Activated CD8-positive, alpha-beta T cell treated with anti-CD3 and anti-CD28 coated beads, Interleukin-2, amount 10 ng/mL, durations not matched to agents 7 days and 5 days (primary cell): ENCODE measurements around the gene ANKDD1B. TPM values are rescaled to one million over a fixed set of nuclear protein-coding genes. Genes with fewer than 3 reads are reported as not detected.
A peak's percentile ranks its signal among the peaks of the same experiment; 100 is the strongest.

ENCODE experiments used
- ATAC-seq: fragments of 150-1000 bp; cut with Tn5 transposase; one replicate; pipeline ENCODE4 v1.10.0; 2021; ENCODE audit warnings: moderate library complexity
- CTCF ChIA-PET: fragments of 350-600 bp; sonication (Branson Sonifier 250); formaldehyde crosslinking; loops from one replicate; lab custom pipeline; 2021; ENCODE audit warnings: antibody characterized with exemption; lab: Charles Lee
- POLR2A ChIA-PET: fragments of 350-600 bp; sonication (Branson Sonifier 250); formaldehyde crosslinking; loops from one replicate; lab custom pipeline; 2021; ENCODE audit warnings: antibody characterized with exemption; lab: Charles Lee
- DNase-seq: peaks from one replicate; pipeline ENCODE4 v3.0.0-alpha.2; 2020
- H3K27ac Mint-ChIP-seq: one replicate; pipeline ENCODE4 v1.8.0; 2021; ENCODE audit warnings: mild to moderate bottlenecking, mixed read lengths
- H3K27me3 Mint-ChIP-seq: one replicate; pipeline ENCODE4 v1.8.0; 2021; ENCODE audit warnings: low read depth, mixed read lengths
- H3K36me3 Mint-ChIP-seq: one replicate; pipeline ENCODE4 v1.8.0; 2021; ENCODE audit warnings: low read depth, mixed read lengths
- H3K4me1 Mint-ChIP-seq: one replicate; pipeline ENCODE4 v1.8.0; 2021; ENCODE audit warnings: low read depth, mixed read lengths
- H3K4me3 Mint-ChIP-seq: one replicate; pipeline ENCODE4 v1.8.0; 2021; ENCODE audit warnings: mild to moderate bottlenecking, mixed read lengths
- H3K9me3 Mint-ChIP-seq: one replicate; pipeline ENCODE4 v1.8.0; 2022; ENCODE audit warnings: mixed read lengths; ENCODE audit not compliant: insufficient read depth
- total RNA-seq, 2 experiments: library from RNA; stranded (reverse); gene quantifications; one replicate each; pipeline ENCODE4 v1.2.3, GENCODE V29; 2021

Gene ANKDD1B
- total RNA-seq, 2 experiments from 2014 or later, result 0.18 to 0.32 TPM

DNA sequence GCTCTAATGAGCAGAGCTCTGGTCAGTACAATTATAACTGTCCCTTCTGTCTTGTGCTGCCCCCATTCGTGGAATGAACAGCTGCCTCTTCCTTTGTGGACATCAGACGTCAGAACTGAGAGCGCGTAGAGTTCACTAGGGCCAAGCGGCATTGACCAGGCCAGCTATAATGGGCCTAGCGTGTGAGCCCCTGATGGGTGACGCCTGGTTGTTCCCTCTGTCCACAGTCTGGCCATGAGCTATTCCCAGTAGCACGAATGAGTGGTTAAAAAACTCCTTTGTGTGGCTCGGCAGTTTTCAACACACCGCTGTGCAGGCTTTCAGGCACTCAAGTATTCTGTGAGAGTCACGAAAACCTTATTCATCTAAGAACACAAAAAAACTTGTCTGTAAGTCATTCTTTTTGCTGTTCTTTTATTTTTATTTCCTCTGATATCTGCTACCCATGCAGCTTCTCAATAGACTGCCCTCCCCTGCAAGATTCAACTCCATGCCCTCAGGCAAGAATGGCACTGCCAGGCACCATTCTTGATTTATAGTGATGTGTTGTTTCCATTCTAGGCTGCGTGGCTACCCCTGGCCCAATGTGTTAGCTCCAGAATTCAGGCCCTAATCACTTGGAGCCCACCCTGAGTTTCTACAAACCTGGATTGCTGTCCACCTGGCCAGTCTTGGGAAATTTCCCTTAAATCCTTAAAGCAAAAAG lies 52.5 kb downstream of the ANKDD1B start:
- CTCF ChIA-PET, result no interaction called here

DNA sequence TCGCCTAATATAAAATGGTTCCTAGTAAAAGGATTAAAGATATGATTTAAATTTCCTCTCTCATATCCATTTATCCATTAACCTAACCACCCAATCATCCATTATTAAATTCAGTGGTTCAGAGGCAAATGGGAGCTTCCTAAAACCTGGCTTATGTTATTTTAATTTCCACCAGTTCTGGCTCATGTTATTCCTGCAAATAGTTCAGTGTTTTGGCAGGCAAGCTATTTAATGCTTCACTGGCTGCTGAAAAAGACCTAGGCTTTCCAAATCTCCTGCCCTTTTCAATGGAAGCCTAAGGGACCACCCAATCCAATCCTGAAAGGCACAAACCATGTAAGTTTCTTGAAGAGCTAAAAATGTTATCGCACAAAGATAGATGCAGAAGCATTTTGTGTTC lies 53.7 kb downstream of the ANKDD1B start:
- CTCF ChIA-PET, result interaction anchor here (0.8 kb wide), 1 partner anchor 12 kb away, joined by 3 read pairs; no protein-coding TSS in a partner anchor
- ATAC-seq, result no peak
- H3K27ac Mint-ChIP-seq, result no peak overlapping the region
- peaks cover 24% of the 10 kb centered on the region for H3K4me1 Mint-ChIP-seq
- H3K36me3 Mint-ChIP-seq, result peaks cover 4% of the 10 kb centered on the region
- H3K9me3 Mint-ChIP-seq, result no peaks in the 10 kb centered on the region
- no peak for DNase-seq
- H3K27me3 Mint-ChIP-seq, result no peaks in the 10 kb centered on the region
- no peak overlapping the region for H3K4me3 Mint-ChIP-seq
- POLR2A ChIA-PET, result no interaction called here

More for the DNA sequence above, 52.5 kb downstream of the ANKDD1B start:
- Mint-ChIP-seq H3K27me3 (no peaks in the 10 kb centered on the region), H3K27ac (no peak overlapping the region), H3K4me3 (no peak overlapping the region), H3K36me3 (no peaks in the 10 kb centered on the region), H3K9me3 (no peaks in the 10 kb centered on the region), H3K4me1 (peaks cover 13% of the 10 kb centered on the region)
- DNase-seq, result no peak
- no peak for ATAC-seq
- POLR2A ChIA-PET, result no interaction called here

DNA sequence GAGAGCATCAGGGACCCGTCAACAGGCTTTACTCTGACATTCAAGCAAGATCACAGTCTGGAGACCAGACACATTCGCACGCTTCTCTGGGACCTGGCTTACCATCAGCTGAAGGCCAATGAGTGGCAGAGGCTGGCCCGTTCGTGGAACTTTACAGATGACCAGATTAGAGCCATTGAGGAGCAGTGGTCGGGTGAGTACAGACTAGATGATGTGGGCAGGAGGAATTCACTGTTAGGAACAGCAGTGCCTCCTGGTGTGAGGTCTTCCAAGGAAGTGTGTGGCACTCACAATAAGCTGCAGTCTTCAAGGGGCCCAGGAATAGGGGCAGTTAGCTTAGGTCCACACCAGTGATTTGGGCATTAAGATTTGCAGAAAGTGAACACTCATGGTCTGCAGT lies 55.5 kb downstream of the ANKDD1B start:
- ATAC-seq (no peak), DNase-seq (no peak)
- no peaks in the 10 kb centered on the region for H3K9me3 Mint-ChIP-seq
- POLR2A ChIA-PET, result no interaction called here
- CTCF ChIA-PET, result no interaction called here
- peaks cover 14% of the 10 kb centered on the region for H3K36me3 Mint-ChIP-seq
- no peak overlapping the region for H3K27ac Mint-ChIP-seq
- H3K27me3 Mint-ChIP-seq, result no peaks in the 10 kb centered on the region
- peaks cover 21% of the 10 kb centered on the region for H3K4me1 Mint-ChIP-seq
- H3K4me3 Mint-ChIP-seq, result no peak overlapping the region

DNA sequence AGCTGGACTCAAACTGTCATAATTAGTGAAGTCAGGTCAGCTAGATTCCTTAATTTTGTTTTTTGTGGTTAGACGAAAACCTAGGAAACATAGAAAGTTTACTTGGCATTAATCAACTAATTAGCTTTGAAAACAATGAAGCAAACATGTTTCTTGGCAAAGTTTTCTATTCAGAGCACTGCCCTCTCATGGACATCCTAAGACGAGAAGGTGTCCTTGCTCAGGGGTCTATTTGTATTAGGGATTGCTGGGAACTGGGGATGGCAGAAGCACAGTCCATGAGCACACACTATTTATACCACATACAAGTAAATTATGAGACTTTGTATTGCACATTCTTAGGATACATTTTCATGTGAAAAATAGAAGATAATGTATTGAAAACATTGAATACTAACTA lies 56.3 kb downstream of the ANKDD1B start:
- H3K4me3 Mint-ChIP-seq, result no peak overlapping the region
- no peaks in the 10 kb centered on the region for H3K27me3 Mint-ChIP-seq
- no peak overlapping the region for H3K27ac Mint-ChIP-seq
- CTCF ChIA-PET, result no interaction called here
- ATAC-seq, result no peak
- peaks cover 21% of the 10 kb centered on the region for H3K4me1 Mint-ChIP-seq
- peaks cover 20% of the 10 kb centered on the region for H3K36me3 Mint-ChIP-seq
- DNase-seq, result no peak
- no peaks in the 10 kb centered on the region for H3K9me3 Mint-ChIP-seq
- POLR2A ChIA-PET, result no interaction called here

DNA sequence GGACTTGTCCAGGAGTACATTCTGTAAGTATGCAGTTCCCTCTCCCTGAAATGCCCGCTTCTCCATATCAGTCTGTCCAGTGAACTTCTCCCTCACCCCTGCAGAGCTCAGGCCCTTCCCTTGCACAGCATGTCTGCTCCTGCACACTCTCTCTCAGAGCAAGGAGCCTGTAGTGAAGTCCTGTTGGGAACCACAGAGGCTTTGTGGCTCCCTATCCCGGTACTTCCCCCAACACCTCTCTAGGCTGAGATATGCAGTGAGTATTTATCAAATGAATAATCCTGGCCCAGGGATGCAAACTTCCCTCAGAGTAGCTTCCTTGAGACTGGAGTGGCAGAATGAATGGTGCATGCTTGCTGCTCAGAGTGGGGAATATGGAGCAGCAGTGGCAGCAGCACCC lies 57.2 kb downstream of the ANKDD1B start:
- ChIA-PET POLR2A (interaction anchor here (1.2 kb wide), 1 partner anchor 49 kb away, joined by 7 read pairs; the partner anchor contains the start of gene POC5), CTCF (interaction anchor here (0.9 to 2.3 kb wide), 7 partner anchors 8 to 618 kb away, joined by 3 to 20 read pairs (median 3); no protein-coding TSS in a partner anchor)
- H3K9me3 Mint-ChIP-seq, result no peaks in the 10 kb centered on the region
- no peak for ATAC-seq
- DNase-seq, result no peak
- no peaks in the 10 kb centered on the region for H3K27me3 Mint-ChIP-seq
- peaks cover 21% of the 10 kb centered on the region for H3K4me1 Mint-ChIP-seq
- peaks cover 26% of the 10 kb centered on the region for H3K36me3 Mint-ChIP-seq
- peak overlapping the region; percentile 87 for H3K27ac Mint-ChIP-seq
- no peak overlapping the region for H3K4me3 Mint-ChIP-seq

DNA sequence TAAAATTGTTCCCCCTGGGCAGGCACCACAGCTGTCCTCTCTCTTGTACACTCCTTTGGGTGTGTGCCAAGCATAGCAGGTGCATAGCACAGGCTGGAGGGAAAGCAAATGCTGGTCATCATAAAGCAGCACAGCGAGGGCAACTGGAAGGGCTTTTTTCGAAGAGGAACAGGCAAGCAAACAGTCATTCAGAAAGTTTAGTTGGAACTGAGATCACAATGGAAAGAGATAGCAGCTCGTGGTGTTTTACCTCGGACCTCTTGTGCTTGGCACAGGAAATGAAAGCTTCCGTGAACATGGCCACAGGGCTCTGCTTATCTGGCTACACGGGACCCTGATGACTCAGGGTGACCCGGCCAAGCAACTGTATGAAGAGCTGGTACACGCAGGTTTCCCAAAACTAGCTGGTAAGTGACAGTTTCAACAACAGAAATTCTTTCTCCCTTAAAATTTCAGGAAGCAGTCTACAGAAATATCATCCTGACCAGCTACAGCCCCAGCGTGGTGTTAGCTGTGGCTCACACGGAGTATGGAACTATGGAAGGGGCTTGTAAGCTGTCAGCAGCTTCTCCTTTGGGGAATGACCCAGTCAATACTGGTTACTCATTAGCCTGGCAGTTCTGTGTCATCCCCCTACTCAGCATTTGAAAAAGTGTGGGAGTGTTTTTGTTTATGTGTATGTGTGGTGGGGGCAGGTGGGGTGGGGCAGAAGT lies 57.9 kb downstream of the ANKDD1B start:
- DNase-seq (peak; percentile 67), ATAC-seq (peak; percentile 95)
- H3K9me3 Mint-ChIP-seq, result no peaks in the 10 kb centered on the region
- POLR2A ChIA-PET, result interaction anchor here (0.7 to 1.2 kb wide), 3 partner anchors 10 to 48 kb away, joined by 3 to 7 read pairs (median 5); partner anchors contain the start of gene POC5
- peak overlapping the region; percentile 87 for H3K27ac Mint-ChIP-seq
- peak overlapping the region; percentile 70 for H3K4me3 Mint-ChIP-seq
- CTCF ChIA-PET, result interaction anchor here (0.8 to 2.3 kb wide), 8 partner anchors 9 to 619 kb away, joined by 3 to 20 read pairs (median 3); no protein-coding TSS in a partner anchor
- peaks cover 28% of the 10 kb centered on the region for H3K36me3 Mint-ChIP-seq
- H3K27me3 Mint-ChIP-seq, result no peaks in the 10 kb centered on the region
- H3K4me1 Mint-ChIP-seq, result peaks cover 21% of the 10 kb centered on the region

DNA sequence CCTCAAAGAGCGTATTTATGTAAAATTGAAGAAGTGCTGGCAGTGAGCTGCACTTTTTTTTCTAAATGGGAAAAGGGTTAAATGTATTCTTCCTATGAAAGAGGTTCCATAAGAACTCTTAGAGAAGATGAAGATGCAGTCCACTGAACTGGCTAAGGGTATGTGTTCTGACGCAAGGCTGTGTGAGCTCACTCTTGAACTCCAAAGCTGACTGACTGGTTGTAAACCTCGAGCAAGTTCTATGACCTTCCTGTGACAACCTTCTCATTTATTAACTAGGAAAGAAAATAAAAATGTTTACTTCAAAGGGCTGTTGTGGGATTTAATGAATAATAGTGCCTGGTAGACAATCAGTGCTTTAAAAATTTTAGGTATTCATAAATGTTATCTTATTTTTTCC lies 59.3 kb downstream of the ANKDD1B start:
- no peaks in the 10 kb centered on the region for H3K9me3 Mint-ChIP-seq
- H3K27me3 Mint-ChIP-seq, result no peaks in the 10 kb centered on the region
- no peak overlapping the region for H3K4me3 Mint-ChIP-seq
- DNase-seq (no peak), ATAC-seq (no peak)
- peaks cover 33% of the 10 kb centered on the region for H3K36me3 Mint-ChIP-seq
- CTCF ChIA-PET, result interaction anchor here (2.3 kb wide), 1 partner anchor 11 kb away, joined by 20 read pairs; no protein-coding TSS in a partner anchor
- no peak overlapping the region for H3K27ac Mint-ChIP-seq
- POLR2A ChIA-PET, result no interaction called here
- H3K4me1 Mint-ChIP-seq, result peaks cover 21% of the 10 kb centered on the region

DNA sequence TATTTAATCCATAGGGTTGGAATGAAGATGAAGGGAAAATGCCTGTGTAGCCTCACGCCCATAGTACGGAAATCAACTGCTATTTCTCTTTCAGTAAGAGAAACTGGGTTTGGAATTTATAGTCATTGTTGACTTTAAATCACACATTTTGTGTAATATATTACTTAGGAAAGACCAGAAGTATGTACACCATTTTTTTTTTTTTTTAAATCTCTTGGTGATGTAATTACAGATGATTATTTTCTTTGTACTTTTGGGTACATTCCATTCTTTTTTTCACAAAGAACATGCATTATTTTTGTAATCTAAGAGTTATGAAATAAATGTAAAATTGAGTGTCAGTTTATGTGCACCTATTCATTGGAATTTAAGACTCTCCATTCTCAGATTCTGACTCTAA lies 60.3 kb downstream of the ANKDD1B start:
- no peak overlapping the region for H3K4me3 Mint-ChIP-seq
- no peaks in the 10 kb centered on the region for H3K27me3 Mint-ChIP-seq
- ATAC-seq (no peak), DNase-seq (no peak)
- POLR2A ChIA-PET, result no interaction called here
- H3K36me3 Mint-ChIP-seq, result peaks cover 36% of the 10 kb centered on the region
- peaks cover 21% of the 10 kb centered on the region for H3K4me1 Mint-ChIP-seq
- no peak overlapping the region for H3K27ac Mint-ChIP-seq
- no peaks in the 10 kb centered on the region for H3K9me3 Mint-ChIP-seq
- CTCF ChIA-PET, result no interaction called here

DNA sequence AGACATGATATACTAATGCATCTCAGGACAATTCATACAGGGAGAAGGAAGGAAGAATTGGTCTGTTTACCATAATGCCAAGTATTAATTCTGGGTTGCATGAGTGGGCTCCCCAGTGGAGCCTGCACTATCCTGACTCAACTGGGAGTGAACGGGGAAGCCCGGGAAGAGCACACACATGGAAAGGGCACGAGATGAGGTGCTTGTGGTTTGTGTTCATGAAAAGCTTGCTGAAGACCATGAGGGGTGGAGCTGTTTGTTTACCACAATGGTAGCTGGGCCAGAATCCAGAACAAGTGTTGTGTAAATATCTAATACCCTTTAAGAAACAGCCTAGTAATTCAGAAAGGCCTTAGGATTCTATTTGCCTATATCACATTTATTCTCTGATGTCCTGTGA lies 61.4 kb downstream of the ANKDD1B start:
- no peak overlapping the region for H3K4me3 Mint-ChIP-seq
- H3K27ac Mint-ChIP-seq, result no peak overlapping the region
- ATAC-seq (no peak), DNase-seq (no peak)
- ChIA-PET POLR2A (interaction anchor here (0.6 kb wide), 1 partner anchor 46 kb away, joined by 3 read pairs; no protein-coding TSS in a partner anchor), CTCF (interaction anchor here (0.6 kb wide), 1 partner anchor 1112 kb away, joined by 3 read pairs; no protein-coding TSS in a partner anchor)
- H3K9me3 Mint-ChIP-seq, result no peaks in the 10 kb centered on the region
- H3K4me1 Mint-ChIP-seq, result peaks cover 23% of the 10 kb centered on the region
- no peaks in the 10 kb centered on the region for H3K27me3 Mint-ChIP-seq
- peaks cover 41% of the 10 kb centered on the region for H3K36me3 Mint-ChIP-seq

DNA sequence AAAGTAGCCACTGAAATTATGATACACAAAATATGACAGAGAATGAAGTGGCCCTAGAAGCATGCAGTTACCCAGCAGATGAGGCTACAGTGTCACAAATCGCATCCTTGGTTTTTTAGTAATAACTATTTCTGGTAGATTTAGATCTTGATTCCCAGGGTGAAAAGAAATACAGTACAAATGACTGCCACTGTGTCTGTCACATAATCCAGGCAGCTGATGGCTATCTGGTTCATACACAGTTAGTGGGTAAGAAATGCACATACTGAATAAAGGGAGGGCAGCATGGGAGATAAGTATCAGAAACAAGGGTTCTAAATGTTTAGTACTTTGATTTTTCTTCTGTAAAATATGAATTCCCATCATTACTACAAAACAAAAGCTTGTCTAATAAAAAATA lies 64.5 kb downstream of the ANKDD1B start:
- Mint-ChIP-seq H3K4me3 (no peak overlapping the region), H3K36me3 (peaks cover 42% of the 10 kb centered on the region), H3K9me3 (no peaks in the 10 kb centered on the region), H3K27ac (no peak overlapping the region), H3K4me1 (peaks cover 12% of the 10 kb centered on the region), H3K27me3 (no peaks in the 10 kb centered on the region)
- ChIA-PET CTCF (interaction anchor here (1.2 to 1.6 kb wide), 2 partner anchors 11 to 439 kb away, joined by 3 read pairs; no protein-coding TSS in a partner anchor), POLR2A (no interaction called here)
- no peak for ATAC-seq
- DNase-seq, result no peak

DNA sequence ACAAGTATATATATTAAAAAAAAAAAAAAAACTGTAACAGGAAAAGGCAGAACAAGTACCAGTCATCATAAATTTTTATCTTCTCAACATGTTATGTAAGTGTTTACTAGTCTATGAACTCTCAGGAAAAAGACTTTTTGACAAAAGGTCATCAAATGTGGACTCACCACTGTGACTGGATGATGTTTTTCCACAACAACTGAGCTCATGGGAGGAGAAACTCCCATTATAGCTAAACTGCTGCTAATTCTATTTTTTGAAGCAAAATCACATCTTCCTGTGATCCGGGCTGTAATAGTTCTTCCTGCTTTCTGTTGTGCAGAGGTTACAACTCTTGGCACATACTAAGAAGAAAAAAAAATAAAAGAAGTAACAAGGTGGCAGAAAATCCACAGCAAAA lies 66.4 kb downstream of the ANKDD1B start:
- Mint-ChIP-seq H3K4me1 (peaks cover 9% of the 10 kb centered on the region), H3K9me3 (no peaks in the 10 kb centered on the region), H3K36me3 (peaks cover 31% of the 10 kb centered on the region), H3K4me3 (peak overlapping the region; percentile 7), H3K27me3 (no peaks in the 10 kb centered on the region), H3K27ac (peak overlapping the region; percentile 31)
- no peak for DNase-seq
- no peak for ATAC-seq
- ChIA-PET CTCF (interaction anchor here (1.0 to 1.6 kb wide), 3 partner anchors 12 to 440 kb away, joined by 3 read pairs; partner anchors contain the start of gene POC5), POLR2A (no interaction called here)
